ENCODE data around the gene CCZ1B.
"Not testable (repeated sequence)": the region's sequence is repeated elsewhere in the genome, so short reads cannot be mapped to it uniquely, and the experiment has no call there.

The CCZ1B gene

GRCh38 chr7:6749335-6749734, 76.7 kb downstream of the CCZ1B start:
- H3K9ac ChIP-seq (ENCODE audit: low read depth in 1 of 2, low read length in 2 of 2); H3K4me3 ChIP-seq (ENCODE audit: low read depth in 1 of 2, low read length in 2 of 2); H3K4me1 ChIP-seq (ENCODE audit: control insufficient read depth in 1 of 2, insufficient read depth in 2 of 2, low read length in 2 of 2); H3K36me3 ChIP-seq (ENCODE audit: control insufficient read depth in 1 of 2, insufficient read depth in 2 of 2, low read length in 2 of 2); H3K9me3 ChIP-seq (ENCODE audit: control insufficient read depth in 1 of 2, low read length in 2 of 2); H3K27ac ChIP-seq (ENCODE audit: low read depth, low read length); H3K27me3 ChIP-seq (ENCODE audit: control insufficient read depth in 1 of 2, insufficient read depth in 2 of 2, low read length in 2 of 2): not testable (repeated sequence)

Data from duodenal mucosa (tissue), 2 donors.